Prostate gland (tissue), 2 donors: ENCODE measurements around the gene PAK1IP1. TPM values are rescaled to one million over a fixed set of nuclear protein-coding genes. Genes with fewer than 3 reads are reported as not detected.

Source experiments
- DNase-seq: peaks from one replicate; pipeline ENCODE4 v3.0.0-alpha.2; 2019; ENCODE audit warnings: low spot score
- H3K27ac ChIP-seq, 2 donors: fragments of 200-600 bp; sonication (generic); 2 replicates each; pipeline ENCODE4 v1.5.1; 2017 to 2019
- H3K27me3 ChIP-seq: fragments of 200-600 bp; sonication (generic); replicated peaks from 2 replicates; pipeline ENCODE4 v1.5.1; 2019; ENCODE audit not compliant: insufficient read depth
- H3K36me3 ChIP-seq, 2 donors: fragments of 200-600 bp; sonication (generic); 1 replicate in 1 of 2; 2 replicates in 1 of 2; pipeline versions ENCODE4 v1.5.1 to v1.8.1; 2017 to 2019
- H3K4me1 ChIP-seq: fragments of 200-600 bp; sonication (generic); replicated peaks from 2 replicates; pipeline ENCODE4 v1.5.1; 2019
- H3K4me3 ChIP-seq, 2 donors: fragments of 200-600 bp; sonication (generic); 2 replicates each; pipeline ENCODE4 v1.5.1; 2017 to 2019
- H3K9me3 ChIP-seq: fragments of 200-600 bp; sonication (generic); 2 replicates; pipeline ENCODE4 v1.5.1; 2017
- POLR2A ChIP-seq: fragments of 450-650 bp; IDR thresholded peaks from one replicate; pipeline ENCODE4 v1.6.1; 2016; ENCODE audit warnings: antibody characterized with exemption, mild to moderate bottlenecking
- POLR2AphosphoS5 ChIP-seq: sonication (generic); formaldehyde crosslinking; IDR thresholded peaks from one replicate; pipeline ENCODE4 v1.6.1; 2017; ENCODE audit warnings: antibody characterized with exemption
- WGBS: methylation state at CpG from one replicate; pipeline ENCODE4 v1.1.5; 2018; 5-methylcytosine and 5-hydroxymethylcytosine counted together
- intact Hi-C: fragments of 100-400 bp; cut with DNase I; formaldehyde crosslinking; loops from one replicate; pipeline ENCODE4 v1.14.2; 2022
- small RNA-seq, 2 donors: library from RNA; depleted of rRNA; stranded (forward); fragments of <200 nt; gene quantifications; one replicate each; pipeline ENCODE3, GENCODE V24; 2016
- total RNA-seq, 2 donors: library from RNA; depleted of rRNA; stranded (reverse); fragments of >200 nt; gene quantifications; one replicate each; pipeline ENCODE4 v1.1.0, GENCODE V29; 2016
- TF ChIP-seq, protein P1 (sequence below), 4 experiments: fragments of 200-600 bp in 2 of 4; fragments of 450-650 bp in 2 of 4; sonication (generic) in 2 of 4; IDR thresholded peaks; 1 replicate in 3 of 4; 2 replicates in 1 of 4; pipeline ENCODE4 v1.5.1; 2016 to 2019; ENCODE audit warnings: antibody characterized with exemption in 4 of 4, mild to moderate bottlenecking in 2 of 4, moderate library complexity in 2 of 4

The PAK1IP1 gene
- total RNA-seq, 2 donors from 2014 or later, result 12.2 to 36.7 TPM

DNA sequence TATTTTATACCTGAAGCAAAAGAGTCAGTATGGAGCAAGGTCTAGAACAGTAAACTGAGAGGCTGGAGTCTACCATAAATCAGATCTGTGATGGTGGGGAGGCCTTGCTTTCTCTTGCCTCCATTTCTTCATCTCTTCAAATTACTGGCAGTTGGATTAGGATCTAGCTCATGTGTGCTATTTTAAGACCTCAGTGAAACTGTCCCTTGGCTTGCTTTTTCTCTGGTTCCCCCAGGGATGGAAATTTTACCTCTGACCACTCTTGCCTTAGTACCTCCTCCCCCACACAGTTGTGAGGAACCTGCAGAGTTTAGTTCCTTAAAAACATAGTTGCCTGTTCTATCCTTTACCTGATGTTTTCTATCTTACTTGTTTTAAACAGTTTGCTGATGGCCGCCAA is 61.3 kb downstream of the PAK1IP1 start:
- intact Hi-C loops, result no loop called here
- Histone ChIP-seq H3K9me3 (no peaks in the 10 kb centered on the region), H3K36me3 (no peaks in the 10 kb centered on the region), H3K4me1 (no peaks in the 10 kb centered on the region), H3K27ac (no peak overlapping the region), H3K4me3 (no peak overlapping the region), H3K27me3 (no peaks in the 10 kb centered on the region)
- no peak for TF ChIP-seq POLR2AphosphoS5
- TF ChIP-seq, protein P1, sequence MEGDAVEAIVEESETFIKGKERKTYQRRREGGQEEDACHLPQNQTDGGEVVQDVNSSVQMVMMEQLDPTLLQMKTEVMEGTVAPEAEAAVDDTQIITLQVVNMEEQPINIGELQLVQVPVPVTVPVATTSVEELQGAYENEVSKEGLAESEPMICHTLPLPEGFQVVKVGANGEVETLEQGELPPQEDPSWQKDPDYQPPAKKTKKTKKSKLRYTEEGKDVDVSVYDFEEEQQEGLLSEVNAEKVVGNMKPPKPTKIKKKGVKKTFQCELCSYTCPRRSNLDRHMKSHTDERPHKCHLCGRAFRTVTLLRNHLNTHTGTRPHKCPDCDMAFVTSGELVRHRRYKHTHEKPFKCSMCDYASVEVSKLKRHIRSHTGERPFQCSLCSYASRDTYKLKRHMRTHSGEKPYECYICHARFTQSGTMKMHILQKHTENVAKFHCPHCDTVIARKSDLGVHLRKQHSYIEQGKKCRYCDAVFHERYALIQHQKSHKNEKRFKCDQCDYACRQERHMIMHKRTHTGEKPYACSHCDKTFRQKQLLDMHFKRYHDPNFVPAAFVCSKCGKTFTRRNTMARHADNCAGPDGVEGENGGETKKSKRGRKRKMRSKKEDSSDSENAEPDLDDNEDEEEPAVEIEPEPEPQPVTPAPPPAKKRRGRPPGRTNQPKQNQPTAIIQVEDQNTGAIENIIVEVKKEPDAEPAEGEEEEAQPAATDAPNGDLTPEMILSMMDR (IDR thresholded peaks at IDR 0.05), result no peak
- no peak for TF ChIP-seq POLR2A
- 100% methylated on average over 1 of the region's 1 CpG for WGBS
- DNase-seq, result no peak

Small RNAs within 50 kb of the gene (small RNA-seq; reads per million reads assigned to genes)
- 0 reads per million in 2 donors for gene RF00019
- gene RNA5SP203, result 0 to 0.10 reads per million in 2 donors

Other genes with a start within 250 kb of the PAK1IP1 start
- 10 to 100 TPM; 22.9 to 58.2 TPM for gene GCNT2, start 173.6 kb upstream of the PAK1IP1 start, total RNA-seq
- gene C6orf52, start 356 bp upstream of the PAK1IP1 start, total RNA-seq, result 1 to 10 TPM in 1 of 2 donors, not detected in 1; 3.3 TPM
- gene TMEM14C, start 28.1 kb downstream of the PAK1IP1 start, total RNA-seq, result 100 to 1,000 TPM in 1 of 2 donors, 10 to 100 TPM in 1; 99.7 to 208 TPM
- 100 to 1,000 TPM in 1 of 2 donors, 10 to 100 TPM in 1; 81.1 to 165 TPM for gene TMEM14B, start 52.8 kb downstream of the PAK1IP1 start, total RNA-seq
- gene MAK, start 143.6 kb downstream of the PAK1IP1 start, total RNA-seq, result 1 to 10 TPM in 1 of 2 donors, under 1 TPM in 1; 0.09 to 1.8 TPM
- not detected for gene GCM2, start 187.1 kb downstream of the PAK1IP1 start, total RNA-seq
- 1 to 10 TPM in 1 of 2 donors, under 1 TPM in 1; 0.46 to 3.7 TPM for gene SYCP2L, start 192.1 kb downstream of the PAK1IP1 start, total RNA-seq